Measurements from ENCODE around the gene DNAJC7. TPM values are rescaled to one million over a fixed set of nuclear protein-coding genes. Genes with fewer than 3 reads are reported as not detected.

DNAJC7 gene
- total and polyA plus RNA-seq, 9 of the 15 experiments (the other 6 are each of a cell fraction or from before 2014, with no cell fraction given): 85.8 to 262 (median 157) TPM

DNA sequence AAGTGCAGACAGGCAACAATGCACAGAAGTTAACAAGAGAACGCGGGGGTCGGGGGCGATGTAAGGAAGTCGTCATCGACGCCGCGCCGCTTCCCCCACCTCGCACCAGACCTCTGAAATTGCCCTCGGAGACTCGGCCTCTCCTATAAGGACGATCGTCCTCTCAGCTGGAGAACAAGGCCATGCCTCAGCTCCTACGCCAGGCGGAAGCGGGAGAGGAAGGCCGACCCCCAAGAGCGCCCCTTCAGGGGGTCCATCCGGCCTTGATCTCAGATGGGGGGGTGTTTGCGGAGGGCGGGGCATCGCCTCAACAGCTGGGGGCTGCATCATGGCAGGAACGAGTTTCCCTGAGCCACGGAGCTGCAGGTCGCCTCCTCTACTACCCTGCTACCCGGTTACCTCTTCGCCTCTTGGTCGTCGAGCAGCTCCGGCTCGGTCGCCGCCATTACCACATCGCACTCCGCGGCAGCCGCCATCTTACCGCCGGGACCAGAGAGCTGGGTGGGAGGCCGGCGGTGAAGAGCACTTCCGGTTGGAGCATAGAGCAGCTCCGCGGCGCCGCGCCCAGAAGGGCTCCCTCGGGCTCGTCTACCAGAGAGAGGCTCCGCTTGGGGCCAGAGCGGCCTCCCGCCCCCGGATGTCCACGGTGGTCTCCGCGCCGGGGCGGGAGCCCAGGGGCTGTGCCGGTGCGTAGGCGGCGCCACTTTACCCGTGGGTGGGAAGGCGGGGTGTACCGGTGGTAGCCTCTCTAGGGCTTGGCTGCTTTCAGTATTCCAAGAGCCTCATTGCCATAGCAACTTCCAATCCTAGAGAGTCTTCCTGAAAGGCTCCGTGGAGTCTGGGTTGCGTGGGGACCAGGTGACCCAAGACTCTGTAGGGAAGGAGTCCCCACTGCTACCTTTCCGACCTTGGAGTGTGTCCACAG lies at the start of gene DNAJC7 (continued):
- TF ChIP-seq, protein P1, sequence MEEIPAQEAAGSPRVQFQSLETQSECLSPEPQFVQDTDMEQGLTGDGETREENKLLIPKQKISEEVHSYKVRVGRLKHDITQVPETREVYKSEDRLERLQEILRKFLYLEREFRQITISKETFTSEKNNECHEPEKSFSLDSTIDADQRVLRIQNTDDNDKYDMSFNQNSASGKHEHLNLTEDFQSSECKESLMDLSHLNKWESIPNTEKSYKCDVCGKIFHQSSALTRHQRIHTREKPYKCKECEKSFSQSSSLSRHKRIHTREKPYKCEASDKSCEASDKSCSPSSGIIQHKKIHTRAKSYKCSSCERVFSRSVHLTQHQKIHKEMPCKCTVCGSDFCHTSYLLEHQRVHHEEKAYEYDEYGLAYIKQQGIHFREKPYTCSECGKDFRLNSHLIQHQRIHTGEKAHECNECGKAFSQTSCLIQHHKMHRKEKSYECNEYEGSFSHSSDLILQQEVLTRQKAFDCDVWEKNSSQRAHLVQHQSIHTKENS (CRISPR knock-in tag; IDR thresholded peaks at IDR 0.05): 0 out of 2 replicates have a peak, but pooled peaks have one; percentile 50
- peak in 1 of 2 experiments; percentile 39; a peak in 1 of 4 replicates for TF ChIP-seq SRF (CRISPR knock-in tag; IDR thresholded peaks at IDR 0.05)
- TF ChIP-seq RNF2 (IDR thresholded peaks at IDR 0.05): peak; percentile 22; the same call in 1 of the 2 replicates
- no peak for TF ChIP-seq CC2D1A (IDR thresholded peaks at IDR 0.05)
- peak; percentile 98 for TF ChIP-seq RBFOX2 (IDR thresholded peaks at IDR 0.05; ENCODE audit: low read depth, low read length)
- peak; percentile 90 for TF ChIP-seq PCBP1 (IDR thresholded peaks at IDR 0.05; ENCODE audit: low read depth, low read length, poor library complexity, severe bottlenecking)
- 0 out of 2 replicates have a peak, but pooled peaks have one; percentile 11 for TF ChIP-seq SPI1 (IDR thresholded peaks at IDR 0.05; ENCODE audit: borderline replicate concordance, low read depth, low read length)
- TF ChIP-seq, protein P2, sequence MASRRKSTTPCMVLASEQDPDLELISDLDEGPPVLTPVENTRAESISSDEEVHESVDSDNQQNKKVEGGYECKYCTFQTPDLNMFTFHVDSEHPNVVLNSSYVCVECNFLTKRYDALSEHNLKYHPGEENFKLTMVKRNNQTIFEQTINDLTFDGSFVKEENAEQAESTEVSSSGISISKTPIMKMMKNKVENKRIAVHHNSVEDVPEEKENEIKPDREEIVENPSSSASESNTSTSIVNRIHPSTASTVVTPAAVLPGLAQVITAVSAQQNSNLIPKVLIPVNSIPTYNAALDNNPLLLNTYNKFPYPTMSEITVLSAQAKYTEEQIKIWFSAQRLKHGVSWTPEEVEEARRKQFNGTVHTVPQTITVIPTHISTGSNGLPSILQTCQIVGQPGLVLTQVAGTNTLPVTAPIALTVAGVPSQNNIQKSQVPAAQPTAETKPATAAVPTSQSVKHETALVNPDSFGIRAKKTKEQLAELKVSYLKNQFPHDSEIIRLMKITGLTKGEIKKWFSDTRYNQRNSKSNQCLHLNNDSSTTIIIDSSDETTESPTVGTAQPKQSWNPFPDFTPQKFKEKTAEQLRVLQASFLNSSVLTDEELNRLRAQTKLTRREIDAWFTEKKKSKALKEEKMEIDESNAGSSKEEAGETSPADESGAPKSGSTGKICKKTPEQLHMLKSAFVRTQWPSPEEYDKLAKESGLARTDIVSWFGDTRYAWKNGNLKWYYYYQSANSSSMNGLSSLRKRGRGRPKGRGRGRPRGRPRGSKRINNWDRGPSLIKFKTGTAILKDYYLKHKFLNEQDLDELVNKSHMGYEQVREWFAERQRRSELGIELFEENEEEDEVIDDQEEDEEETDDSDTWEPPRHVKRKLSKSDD (conservative IDR thresholded peaks at IDR 0.05; ENCODE audit: low read length): peak; percentile 97
- TF ChIP-seq TAF9B (IDR thresholded peaks at IDR 0.05; ENCODE audit: partially characterized antibody): peak; percentile 98
- TF ChIP-seq NFIC (IDR thresholded peaks at IDR 0.05): peak; percentile 20; the same call in 1 of the 2 replicates
- peak; percentile 29; the same call in 1 of the 2 replicates for TF ChIP-seq GATAD2A (IDR thresholded peaks at IDR 0.05)
- no peak; the same call in 1 of the 2 replicates for TF ChIP-seq NBN (IDR thresholded peaks at IDR 0.05; ENCODE audit: low read depth)
- TF ChIP-seq, protein P3, sequence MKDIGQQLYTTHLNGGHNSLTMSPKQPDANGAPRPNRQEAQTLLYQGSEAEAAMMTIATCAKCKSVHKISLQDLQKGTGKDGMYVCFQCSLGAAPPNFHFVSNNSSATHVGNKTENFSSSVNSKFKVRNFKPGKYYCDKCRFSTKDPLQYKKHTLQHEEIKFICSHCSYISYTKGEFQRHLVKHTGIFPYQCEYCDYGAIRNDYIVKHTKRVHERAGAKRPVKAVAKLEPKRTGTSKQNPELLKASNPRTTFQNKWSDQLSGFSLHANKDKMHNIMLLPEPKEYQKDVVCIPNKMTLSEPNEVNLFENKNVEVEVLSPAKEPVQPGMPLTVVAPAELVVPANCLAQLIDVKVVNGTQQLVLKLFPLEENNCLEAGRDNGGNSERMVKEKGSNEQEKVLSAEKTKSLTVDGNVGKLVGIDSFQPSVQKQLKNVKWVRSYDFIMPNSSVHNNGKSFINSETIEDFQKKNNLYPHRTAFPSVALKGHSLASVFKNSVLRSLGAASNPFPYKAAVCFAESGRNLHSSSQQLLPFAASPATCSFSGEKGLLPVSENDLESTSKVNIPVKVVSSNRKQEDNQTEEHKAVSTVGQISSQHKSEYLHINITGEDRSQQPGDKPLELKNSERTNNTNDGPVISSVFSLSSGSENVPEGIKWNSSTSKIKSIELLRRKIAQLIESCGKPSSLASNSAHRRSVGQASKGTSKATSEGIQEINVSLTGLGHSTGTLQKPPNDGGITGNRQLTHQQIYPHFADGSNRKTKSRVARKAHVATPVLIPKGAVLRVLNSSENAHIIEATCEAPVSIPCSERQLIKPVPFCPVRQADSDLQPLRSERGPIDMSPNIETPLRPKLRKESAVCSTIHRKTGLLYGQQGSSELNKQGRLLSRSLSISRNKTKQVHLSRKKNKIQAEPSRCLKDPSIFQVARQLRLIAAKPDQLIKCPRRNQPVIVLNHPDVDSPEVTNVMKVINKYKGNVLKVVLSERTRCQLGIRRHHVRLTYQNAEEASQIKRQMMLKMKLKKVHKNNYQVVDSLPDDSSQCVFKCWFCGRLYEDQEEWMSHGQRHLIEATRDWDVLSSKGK (CRISPR knock-in tag; IDR thresholded peaks at IDR 0.05): no peak
- peak; percentile 54 for TF ChIP-seq RB1 (IDR thresholded peaks at IDR 0.05; ENCODE audit: low read depth)
- TF ChIP-seq CXXC5 (CRISPR knock-in tag; IDR thresholded peaks at IDR 0.05): peak; percentile 82
- TF ChIP-seq NCOA1 (IDR thresholded peaks at IDR 0.05; ENCODE audit: low read depth): peak; percentile 68
- TF ChIP-seq ESRRA (IDR thresholded peaks at IDR 0.05; ENCODE audit: borderline replicate concordance, low read depth): peak; percentile 39; the same call in 1 of the 2 replicates
- TF ChIP-seq, protein P4, sequence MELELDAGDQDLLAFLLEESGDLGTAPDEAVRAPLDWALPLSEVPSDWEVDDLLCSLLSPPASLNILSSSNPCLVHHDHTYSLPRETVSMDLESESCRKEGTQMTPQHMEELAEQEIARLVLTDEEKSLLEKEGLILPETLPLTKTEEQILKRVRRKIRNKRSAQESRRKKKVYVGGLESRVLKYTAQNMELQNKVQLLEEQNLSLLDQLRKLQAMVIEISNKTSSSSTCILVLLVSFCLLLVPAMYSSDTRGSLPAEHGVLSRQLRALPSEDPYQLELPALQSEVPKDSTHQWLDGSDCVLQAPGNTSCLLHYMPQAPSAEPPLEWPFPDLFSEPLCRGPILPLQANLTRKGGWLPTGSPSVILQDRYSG (tag; conservative IDR thresholded peaks at IDR 0.05; ENCODE audit: low read depth): no peak
